Thymus (tissue), 11 donors: ENCODE results near the gene PLPP7. TPM values are rescaled to one million over a fixed set of nuclear protein-coding genes. Genes with fewer than 3 reads are reported as not detected.

ENCODE experiments used
- DNase-seq, 9 donors: peaks; one replicate each; pipeline ENCODE4 v3.0.0-alpha.2; 2013; ENCODE audit warnings: low spot score in 9 of 9, low read depth in 6 of 9, missing footprints in 1 of 9
- H3K27ac ChIP-seq, 2 donors: one replicate each; pipeline ENCODE4 v1.5.1; 2013; ENCODE audit warnings: control low read depth in 1 of 2, low read depth in 1 of 2, low read length in 1 of 2, mild to moderate bottlenecking in 1 of 2, moderate library complexity in 1 of 2
- H3K27me3 ChIP-seq, 2 donors: one replicate each; pipeline ENCODE4 v1.5.1; 2013; ENCODE audit warnings: low read length in 1 of 2; ENCODE audit not compliant: control insufficient read depth in 2 of 2, insufficient read depth in 1 of 2
- H3K36me3 ChIP-seq, 2 donors: one replicate each; pipeline ENCODE4 v1.5.1; 2013; ENCODE audit warnings: low read length in 1 of 2, mild to moderate bottlenecking in 1 of 2, moderate library complexity in 1 of 2; ENCODE audit not compliant: control insufficient read depth in 2 of 2, insufficient read depth in 2 of 2
- H3K4me1 ChIP-seq, 2 donors: one replicate each; pipeline ENCODE4 v1.5.1; 2013; ENCODE audit warnings: low read length in 2 of 2; ENCODE audit not compliant: control insufficient read depth in 2 of 2, insufficient read depth in 2 of 2
- H3K4me3 ChIP-seq, 2 donors: one replicate each; pipeline ENCODE4 v1.5.1; 2013; ENCODE audit warnings: low read length in 2 of 2, control low read depth in 1 of 2, mild to moderate bottlenecking in 1 of 2
- H3K9me3 ChIP-seq, 2 donors: one replicate each; pipeline ENCODE4 v1.5.1; 2013; ENCODE audit warnings: low read length in 1 of 2, mild to moderate bottlenecking in 1 of 2; ENCODE audit not compliant: control insufficient read depth in 2 of 2, insufficient read depth in 1 of 2
- WGBS: extraction: QIAGEN DNeasy Blood & Tissue Kit; methylation state at CpG from one replicate; pipeline ENCODE4 v1.1.7; 2013; 5-methylcytosine and 5-hydroxymethylcytosine counted together
- polyA plus RNA-seq: library from polyadenylated mRNA; stranded (reverse); fragments of 200-250 nt; gene quantifications from one replicate; pipeline ENCODE4 v1.2.3, GENCODE V29; 2013
- total RNA-seq: library from RNA; stranded (reverse); fragments of 120-200 nt; gene quantifications from one replicate; pipeline ENCODE4 v1.2.4, GENCODE V29; 2013
- donor health status: healthy.

PLPP7 gene
- total and polyA plus RNA-seq, 2 donors, result 0.52 to 0.96 TPM

- 34% methylated on average over 10 of the region's 10 CpGs for WGBS
- H3K4me1 ChIP-seq, result peaks cover 0 to 40% of the 10 kb centered on the region in 2 donors
- no peak overlapping the region for H3K4me3 ChIP-seq
- H3K27me3 ChIP-seq, result peaks cover 16 to 70% of the 10 kb centered on the region in 2 donors
- DNase-seq, result peak in 1 of 9 donors; percentile 41
- H3K36me3 ChIP-seq, result no peaks in the 10 kb centered on the region
- peaks cover 0 to 9% of the 10 kb centered on the region in 2 donors for H3K9me3 ChIP-seq
- H3K27ac ChIP-seq, result peak overlapping the region; percentile 1 to 33
Observed at GRCh38 chr9:131278702-131279111, 10.8 kb upstream of the PLPP7 start.

- WGBS, result 96% methylated on average over 11 of the region's 11 CpGs
- no peak for DNase-seq
- H3K9me3 ChIP-seq, result peaks cover 0 to 9% of the 10 kb centered on the region in 2 donors
- H3K4me3 ChIP-seq, result no peak overlapping the region
- H3K27ac ChIP-seq, result no peak overlapping the region
- no peaks in the 10 kb centered on the region for H3K36me3 ChIP-seq
- H3K27me3 ChIP-seq, result peaks cover 16 to 76% of the 10 kb centered on the region in 2 donors
- H3K4me1 ChIP-seq, result peaks cover 0 to 34% of the 10 kb centered on the region in 2 donors
Observed at GRCh38 chr9:131279196-131279862, 10.2 kb upstream of the PLPP7 start.

- Histone ChIP-seq H3K4me3 (no peak overlapping the region), H3K9me3 (peaks cover 0 to 12% of the 10 kb centered on the region in 2 donors), H3K27me3 (peaks cover 16 to 78% of the 10 kb centered on the region in 2 donors), H3K4me1 (peaks cover 0 to 27% of the 10 kb centered on the region in 2 donors), H3K36me3 (no peaks in the 10 kb centered on the region), H3K27ac (no peak overlapping the region)
- 87% methylated on average over 19 of the region's 19 CpGs for WGBS
- DNase-seq, result no peak
Observed at GRCh38 chr9:131279863-131280570, 9.5 kb upstream of the PLPP7 start.

GRCh38 chr9:131280660-131281059, 8.9 kb upstream of the PLPP7 start:
- no peak for DNase-seq
- Histone ChIP-seq H3K36me3 (no peaks in the 10 kb centered on the region), H3K9me3 (peaks cover 0 to 12% of the 10 kb centered on the region in 2 donors), H3K4me3 (no peak overlapping the region), H3K27ac (no peak overlapping the region), H3K27me3 (peaks cover 16 to 75% of the 10 kb centered on the region in 2 donors), H3K4me1 (peaks cover 0 to 23% of the 10 kb centered on the region in 2 donors)
- 97% methylated on average over 3 of the region's 3 CpGs for WGBS

GRCh38 chr9:131281119-131281965, 8.2 kb upstream of the PLPP7 start:
- no peak for DNase-seq
- 97% methylated on average over 17 of the region's 17 CpGs for WGBS
- peaks cover 0 to 16% of the 10 kb centered on the region in 2 donors for H3K4me1 ChIP-seq
- H3K4me3 ChIP-seq, result no peak overlapping the region
- H3K9me3 ChIP-seq, result peaks cover 0 to 12% of the 10 kb centered on the region in 2 donors
- peaks cover 16 to 68% of the 10 kb centered on the region in 2 donors for H3K27me3 ChIP-seq
- no peak overlapping the region for H3K27ac ChIP-seq
- no peaks in the 10 kb centered on the region for H3K36me3 ChIP-seq

- whole genome bisulfite sequencing, result 88% methylated on average over 4 of the region's 4 CpGs
- peaks cover 16 to 68% of the 10 kb centered on the region in 2 donors for H3K27me3 ChIP-seq
- H3K9me3 ChIP-seq, result peaks cover 0 to 12% of the 10 kb centered on the region in 2 donors
Observed at GRCh38 chr9:131282175-131282574, 7.3 kb upstream of the PLPP7 start.

GRCh38 chr9:131282688-131283422, 6.7 kb upstream of the PLPP7 start:
- Histone ChIP-seq H3K36me3 (no peaks in the 10 kb centered on the region), H3K4me3 (peak overlapping the region in 1 of 2 donors; percentile 31), H3K4me1 (peaks cover 0 to 16% of the 10 kb centered on the region in 2 donors), H3K27ac (no peak overlapping the region), H3K9me3 (peaks cover 0 to 12% of the 10 kb centered on the region in 2 donors), H3K27me3 (peaks cover 16 to 68% of the 10 kb centered on the region in 2 donors)
- 4% methylated on average over 61 of the region's 61 CpGs for WGBS
- no peak for DNase-seq

More at GRCh38 chr9:131282175-131282574, 7.3 kb upstream of the PLPP7 start:
- Histone ChIP-seq H3K36me3 (no peaks in the 10 kb centered on the region), H3K4me3 (no peak overlapping the region), H3K4me1 (peaks cover 0 to 16% of the 10 kb centered on the region in 2 donors), H3K27ac (no peak overlapping the region)
- DNase-seq, result no peak

GRCh38 chr9:131284856-131285255, 4.7 kb upstream of the PLPP7 start:
- 95% methylated on average over 6 of the region's 6 CpGs for WGBS
- peaks cover 0 to 12% of the 10 kb centered on the region in 2 donors for H3K9me3 ChIP-seq

More at GRCh38 chr9:131284856-131285255, 4.7 kb upstream of the PLPP7 start:
- Histone ChIP-seq H3K27ac (no peak overlapping the region), H3K36me3 (no peaks in the 10 kb centered on the region), H3K4me3 (no peak overlapping the region), H3K27me3 (peaks cover 16 to 53% of the 10 kb centered on the region in 2 donors), H3K4me1 (peaks cover 0 to 5% of the 10 kb centered on the region in 2 donors)
- DNase-seq, result no peak
